Measurements from ENCODE around the gene SH3PXD2A.
"Not testable (repeated sequence)": the region's sequence is repeated elsewhere in the genome, so short reads cannot be mapped to it uniquely, and the experiment has no call there.

Gene SH3PXD2A

DNA sequence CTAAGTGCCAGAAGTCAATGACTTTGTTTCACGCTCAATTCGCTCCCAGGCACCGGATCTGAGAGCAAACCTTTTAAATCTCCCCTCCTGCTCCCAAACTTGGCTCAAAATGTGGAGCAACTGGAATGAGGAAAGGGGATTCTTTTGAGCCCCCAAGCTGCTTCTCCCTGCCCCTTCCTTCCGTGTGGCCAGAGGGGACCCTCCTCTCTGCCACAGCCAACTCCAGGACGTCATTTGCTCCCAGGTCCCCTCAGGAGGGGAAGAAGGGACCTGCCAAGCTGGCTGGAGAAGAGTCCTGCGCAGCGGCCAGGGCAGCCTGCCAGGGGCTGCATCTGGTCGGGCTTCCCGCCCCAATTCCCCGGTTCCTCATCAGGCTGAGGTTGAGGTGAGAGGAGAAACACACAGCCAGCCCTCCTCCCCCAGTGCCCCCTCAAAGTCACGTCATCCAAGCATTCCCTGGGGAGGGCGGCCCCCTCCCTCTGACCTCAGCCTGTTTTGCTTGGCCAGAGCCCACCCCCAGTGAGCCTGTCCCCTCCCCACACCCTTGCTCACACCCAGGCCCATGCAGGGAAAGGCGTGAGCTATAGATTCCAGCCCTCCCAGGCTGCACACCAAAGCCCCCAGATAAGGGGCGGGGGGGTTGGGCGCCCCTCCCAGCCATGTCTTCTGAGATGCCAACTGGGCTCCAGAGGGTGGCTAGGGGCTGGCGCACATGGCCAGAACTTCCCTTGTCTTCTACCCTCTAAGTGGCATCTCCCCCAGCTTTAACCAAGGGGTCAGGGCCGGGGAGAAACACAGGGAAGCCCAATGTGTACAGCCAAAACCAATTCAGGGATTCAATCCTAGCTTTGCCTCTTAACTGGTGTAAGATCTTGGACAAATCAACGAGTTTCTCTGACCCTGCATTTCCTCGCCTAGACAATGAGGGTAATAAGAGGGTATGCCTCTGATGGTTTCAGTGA, 35.0 kb downstream of the SH3PXD2A start:
- Mint-ChIP-seq H3K4me1 (no peaks in the 10 kb centered on the region), H3K9me3 (no peaks in the 10 kb centered on the region), H3K4me3 (no peak overlapping the region), H3K27ac (no peak overlapping the region), H3K36me3 (no peaks in the 10 kb centered on the region)
- DNase-seq (ENCODE audit: low spot score in 2 of 2) (no peak), ATAC-seq (no peak)

DNA sequence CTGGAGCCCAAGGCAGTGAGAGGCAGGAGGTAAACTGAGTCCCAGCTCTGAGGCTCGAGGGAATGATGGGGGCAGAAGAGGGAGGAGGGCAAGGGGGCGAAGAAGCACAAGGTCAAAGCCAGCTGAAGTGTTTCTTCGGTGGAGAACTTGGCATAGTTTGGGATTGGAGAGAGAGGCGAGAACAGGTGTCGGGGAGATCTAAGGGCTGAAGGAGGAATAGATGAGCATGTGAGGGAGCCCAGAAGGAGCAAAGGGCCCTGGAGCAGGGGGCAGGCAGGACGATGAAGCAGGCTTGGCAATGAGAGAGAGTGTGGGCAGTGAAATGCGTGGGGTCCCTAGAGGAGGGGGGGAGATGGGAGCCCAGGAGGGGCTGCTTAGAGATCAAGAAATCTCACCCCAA, 35.9 kb downstream of the SH3PXD2A start:
- no peak for ATAC-seq
- Mint-ChIP-seq H3K4me1 (no peaks in the 10 kb centered on the region), H3K27ac (no peak overlapping the region)

DNA sequence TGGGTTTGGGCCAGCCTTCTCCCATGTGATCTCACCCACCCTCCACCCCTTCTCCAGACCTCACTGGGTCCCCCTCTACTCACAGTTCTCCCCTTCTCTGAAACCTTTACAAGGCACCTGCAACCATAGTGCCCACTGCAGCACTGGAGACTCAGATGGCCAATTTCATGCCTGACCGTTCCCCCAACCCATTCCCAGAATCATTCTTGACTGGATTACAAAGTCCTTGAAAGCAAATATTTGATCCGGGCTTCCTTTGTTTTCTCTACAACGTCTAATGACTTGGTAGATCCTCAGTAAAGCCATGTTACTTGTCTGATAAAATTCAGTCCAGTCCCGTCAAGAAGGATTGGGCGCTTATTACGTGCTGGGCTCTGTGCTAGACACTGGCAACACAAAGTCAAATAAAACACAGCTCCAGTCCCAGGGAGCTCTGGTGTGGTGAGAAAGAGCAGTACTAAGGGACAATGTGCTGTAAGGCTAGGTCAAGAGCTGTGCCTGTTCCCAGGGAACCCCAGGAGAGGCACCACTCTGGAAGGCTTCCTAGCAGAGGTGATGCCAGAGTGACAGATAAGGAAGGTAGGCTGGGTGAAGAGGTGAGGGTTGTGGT, 36.5 kb downstream of the SH3PXD2A start:
- no peak overlapping the region for H3K27ac Mint-ChIP-seq
- peak; percentile 19 for ATAC-seq
- no peaks in the 10 kb centered on the region for H3K4me1 Mint-ChIP-seq
- DNase-seq (ENCODE audit: low spot score in 2 of 2), result no peak
- no peaks in the 10 kb centered on the region for H3K9me3 Mint-ChIP-seq
- no peaks in the 10 kb centered on the region for H3K36me3 Mint-ChIP-seq
- no peak overlapping the region for H3K4me3 Mint-ChIP-seq

More for the DNA sequence above, 35.9 kb downstream of the SH3PXD2A start:
- no peak for DNase-seq (ENCODE audit: low spot score in 2 of 2)
- no peaks in the 10 kb centered on the region for H3K9me3 Mint-ChIP-seq
- no peak overlapping the region for H3K4me3 Mint-ChIP-seq
- H3K36me3 Mint-ChIP-seq, result no peaks in the 10 kb centered on the region

- Mint-ChIP-seq H3K4me3 (no peak overlapping the region), H3K27ac (no peak overlapping the region), H3K36me3 (no peaks in the 10 kb centered on the region), H3K9me3 (no peaks in the 10 kb centered on the region), H3K4me1 (no peaks in the 10 kb centered on the region)
- ATAC-seq (no peak), DNase-seq (ENCODE audit: low spot score in 2 of 2) (no peak)
These were observed 37.3 kb downstream of the SH3PXD2A start for GRCh38 chr10:103818105-103818504.

DNA sequence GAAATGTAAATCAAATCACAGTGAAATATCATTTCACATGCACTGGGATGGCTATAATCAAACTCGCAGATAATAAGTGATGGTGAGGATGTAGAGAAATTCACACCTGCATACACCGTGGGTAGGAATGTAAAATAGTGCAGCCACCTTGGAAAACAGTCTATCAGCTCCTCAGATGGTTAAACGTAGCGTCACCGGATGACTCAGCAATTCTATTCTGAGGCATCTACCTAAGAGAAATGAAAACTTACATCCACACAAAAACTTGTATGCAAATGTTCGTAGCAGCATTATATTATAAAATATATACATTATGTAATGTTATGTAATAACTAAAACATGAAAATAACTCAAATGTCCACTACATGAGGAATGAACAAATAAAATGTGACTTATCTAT, 38.9 kb downstream of the SH3PXD2A start:
- no peaks in the 10 kb centered on the region for H3K36me3 Mint-ChIP-seq
- H3K9me3 Mint-ChIP-seq, result no peaks in the 10 kb centered on the region
- no peak for ATAC-seq
- DNase-seq (ENCODE audit: low spot score in 2 of 2), result no peak
- no peak overlapping the region for H3K27ac Mint-ChIP-seq
- peaks cover 8% of the 10 kb centered on the region for H3K4me1 Mint-ChIP-seq
- H3K4me3 Mint-ChIP-seq, result no peak overlapping the region

GRCh38 chr10:103814626-103815370, 40.6 kb downstream of the SH3PXD2A start:
- Mint-ChIP-seq H3K27ac (no peak overlapping the region), H3K36me3 (no peaks in the 10 kb centered on the region), H3K4me1 (peaks cover 8% of the 10 kb centered on the region), H3K4me3 (no peak overlapping the region), H3K9me3 (no peaks in the 10 kb centered on the region)
- ATAC-seq, result no peak
- DNase-seq (ENCODE audit: low spot score in 2 of 2), result no peak

DNA sequence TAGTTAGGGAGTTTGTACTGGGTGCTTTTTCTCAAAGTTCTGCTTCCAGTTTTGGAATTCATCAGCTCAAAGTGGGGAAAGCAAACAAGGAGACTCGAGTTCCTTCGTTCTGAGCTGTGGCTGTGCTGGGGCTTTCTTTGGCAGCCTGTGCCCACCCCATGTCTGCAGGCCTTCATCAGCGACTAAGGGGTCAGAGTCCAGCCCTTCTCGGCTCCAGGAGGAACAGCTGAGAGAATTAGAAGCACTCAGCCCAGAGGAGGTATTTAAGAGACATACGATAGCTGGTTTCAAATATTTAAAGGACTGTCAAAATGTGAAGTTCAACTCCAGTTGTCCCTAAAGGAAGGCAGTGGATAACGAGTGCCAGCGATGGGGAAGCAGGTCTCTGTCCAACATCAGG, 41.3 kb downstream of the SH3PXD2A start:
- Mint-ChIP-seq H3K36me3 (no peaks in the 10 kb centered on the region), H3K27ac (no peak overlapping the region), H3K4me3 (no peak overlapping the region), H3K4me1 (peaks cover 8% of the 10 kb centered on the region), H3K9me3 (no peaks in the 10 kb centered on the region)
- ATAC-seq (no peak), DNase-seq (ENCODE audit: low spot score in 2 of 2) (no peak)

- not testable (repeated sequence) for DNase-seq (ENCODE audit: low spot score in 2 of 2); H3K4me1 Mint-ChIP-seq; H3K36me3 Mint-ChIP-seq; ATAC-seq; H3K27ac Mint-ChIP-seq; H3K4me3 Mint-ChIP-seq; H3K9me3 Mint-ChIP-seq
These were observed 42.1 kb downstream of the SH3PXD2A start for GRCh38 chr10:103813312-103813711.

GRCh38 chr10:103812432-103812831, 42.9 kb downstream of the SH3PXD2A start:
- H3K4me1 Mint-ChIP-seq, result peaks cover 8% of the 10 kb centered on the region
- H3K27ac Mint-ChIP-seq, result peak overlapping the region; percentile 54
- no peak overlapping the region for H3K4me3 Mint-ChIP-seq
- DNase-seq (ENCODE audit: low spot score in 2 of 2) (no peak), ATAC-seq (peak; percentile 52)
- no peaks in the 10 kb centered on the region for H3K9me3 Mint-ChIP-seq
- H3K36me3 Mint-ChIP-seq, result no peaks in the 10 kb centered on the region

DNA sequence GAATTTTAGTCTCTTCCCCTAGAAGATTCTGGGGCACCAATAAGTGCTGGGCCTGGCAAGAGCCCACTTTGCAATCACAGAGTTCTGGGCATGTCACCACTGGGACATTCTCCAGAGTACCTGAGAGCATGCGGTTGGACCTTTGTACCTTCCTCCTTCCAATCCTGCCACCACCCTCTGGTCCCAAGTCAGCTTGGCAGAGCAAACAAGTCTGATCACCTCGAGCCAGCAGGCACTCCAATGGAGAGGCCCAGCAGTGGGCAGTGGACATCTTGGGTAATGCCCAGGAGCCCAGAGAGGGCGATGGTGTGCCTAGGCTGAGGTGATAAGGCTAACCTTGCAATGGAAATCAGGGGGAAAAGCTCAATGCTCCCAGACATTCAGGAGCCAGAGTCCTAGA, 43.4 kb downstream of the SH3PXD2A start:
- Mint-ChIP-seq H3K4me1 (peaks cover 8% of the 10 kb centered on the region), H3K9me3 (no peaks in the 10 kb centered on the region), H3K27ac (peak overlapping the region; percentile 54), H3K36me3 (no peaks in the 10 kb centered on the region), H3K4me3 (no peak overlapping the region)
- no peak for DNase-seq (ENCODE audit: low spot score in 2 of 2)
- no peak for ATAC-seq

DNA sequence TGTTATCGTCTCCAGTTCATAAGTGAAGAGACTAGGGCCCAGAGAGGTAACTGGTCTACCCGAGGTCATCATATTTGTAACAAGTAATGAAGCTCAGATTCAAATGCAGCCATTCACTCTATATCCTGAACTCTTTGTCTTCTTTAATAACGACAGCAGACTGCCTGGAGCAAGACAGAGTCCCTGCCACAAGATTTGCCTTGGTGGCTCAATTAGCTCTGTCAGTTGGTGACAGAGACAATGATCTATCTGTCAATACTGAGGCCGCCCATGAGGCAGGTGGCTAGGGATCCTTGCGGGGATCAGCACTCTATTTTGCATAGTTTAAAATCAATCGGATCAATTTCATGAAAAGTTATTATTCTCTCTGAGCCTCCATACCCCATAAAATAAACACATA, 43.9 kb downstream of the SH3PXD2A start:
- Mint-ChIP-seq H3K4me1 (peaks cover 8% of the 10 kb centered on the region), H3K9me3 (no peaks in the 10 kb centered on the region), H3K36me3 (no peaks in the 10 kb centered on the region), H3K27ac (peak overlapping the region; percentile 54), H3K4me3 (no peak overlapping the region)
- ATAC-seq (no peak), DNase-seq (ENCODE audit: low spot score in 2 of 2) (no peak)

GRCh38 chr10:103808780-103809179, 46.6 kb downstream of the SH3PXD2A start:
- Mint-ChIP-seq H3K4me1 (peaks cover 15% of the 10 kb centered on the region), H3K27ac (no peak overlapping the region), H3K4me3 (no peak overlapping the region), H3K9me3 (no peaks in the 10 kb centered on the region), H3K36me3 (no peaks in the 10 kb centered on the region)
- ATAC-seq, result no peak
- DNase-seq (ENCODE audit: low spot score in 2 of 2), result no peak

DNA sequence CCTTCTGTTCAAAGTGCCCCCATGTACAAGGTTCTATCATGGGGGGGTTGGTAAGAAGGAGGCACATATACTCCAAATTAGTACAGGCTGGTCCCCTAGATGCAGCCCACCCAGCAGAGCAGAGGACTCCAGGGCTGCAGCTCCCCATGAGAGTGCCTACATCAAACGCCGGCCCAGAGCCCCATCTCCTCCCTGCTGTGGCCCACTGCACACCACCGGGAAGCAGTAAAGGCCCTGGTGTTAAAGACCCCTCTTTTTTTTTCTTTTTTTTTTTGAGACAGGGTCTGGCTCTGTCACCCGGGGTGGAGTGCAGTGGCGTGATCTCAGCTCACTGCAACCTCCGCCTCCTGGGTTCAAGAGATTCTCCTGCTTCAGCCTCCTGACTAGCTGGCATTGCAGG, 47.4 kb downstream of the SH3PXD2A start:
- Mint-ChIP-seq H3K4me3 (no peak overlapping the region), H3K9me3 (no peaks in the 10 kb centered on the region), H3K36me3 (no peaks in the 10 kb centered on the region), H3K4me1 (peaks cover 17% of the 10 kb centered on the region), H3K27ac (no peak overlapping the region)
- ATAC-seq, result no peak
- no peak for DNase-seq (ENCODE audit: low spot score in 2 of 2)

- Mint-ChIP-seq H3K9me3 (no peaks in the 10 kb centered on the region), H3K4me3 (no peak overlapping the region), H3K36me3 (no peaks in the 10 kb centered on the region), H3K4me1 (peaks cover 9% of the 10 kb centered on the region), H3K27ac (no peak overlapping the region)
- ATAC-seq, result no peak
- DNase-seq (ENCODE audit: low spot score in 2 of 2), result no peak
These were observed 48.8 kb downstream of the SH3PXD2A start for GRCh38 chr10:103806395-103807187.

DNA sequence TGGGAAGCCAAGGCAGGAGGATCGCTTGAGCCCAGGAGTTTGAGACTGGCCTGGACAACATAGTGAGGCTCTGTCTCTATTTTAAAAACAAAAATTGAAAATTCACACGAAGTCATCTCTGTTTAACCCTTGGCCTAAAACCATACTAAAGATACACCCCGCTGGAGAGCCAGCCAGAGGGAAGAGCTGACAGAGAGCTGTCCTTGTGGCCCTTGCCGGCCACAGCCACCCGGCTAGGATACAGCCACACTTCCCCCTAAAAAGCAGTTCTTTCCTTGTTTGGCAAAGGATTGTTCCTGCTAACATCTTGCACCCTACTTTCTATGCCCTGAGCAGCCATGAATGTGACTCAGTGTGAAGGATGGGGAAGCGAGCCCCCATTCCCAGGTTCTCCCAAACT, 49.6 kb downstream of the SH3PXD2A start:
- H3K4me3 Mint-ChIP-seq, result no peak overlapping the region
- no peak for DNase-seq (ENCODE audit: low spot score in 2 of 2)
- H3K27ac Mint-ChIP-seq, result peak overlapping the region; percentile 50
- no peak for ATAC-seq
- no peaks in the 10 kb centered on the region for H3K36me3 Mint-ChIP-seq
- peaks cover 14% of the 10 kb centered on the region for H3K4me1 Mint-ChIP-seq
- H3K9me3 Mint-ChIP-seq, result no peaks in the 10 kb centered on the region
